ENCODE measurements around the gene DAPK2.

DAPK2 gene

GRCh38 chr15:64037966-64038365, 8.3 kb downstream of the DAPK2 start:
- TF ChIP-seq CTCF (IDR thresholded peaks at IDR 0.05; ENCODE audit: extremely low read depth, insufficient read depth, missing control alignments): no peak
- DNase-seq (ENCODE audit: low spot score): no peak
- in situ Hi-C loops (cut with MboI; ENCODE audit: low pct_unique_long_range_greater_than_20kb, low sequenced_read_pairs, unreplicated experiment): no loop called here

- TF ChIP-seq CTCF (IDR thresholded peaks at IDR 0.05; ENCODE audit: extremely low read depth, insufficient read depth, missing control alignments): no peak
- DNase-seq (ENCODE audit: low spot score): no peak
- in situ Hi-C loops (cut with MboI; ENCODE audit: low pct_unique_long_range_greater_than_20kb, low sequenced_read_pairs, unreplicated experiment): no loop called here
Observed at GRCh38 chr15:64037116-64037515, 9.2 kb downstream of the DAPK2 start.

GRCh38 chr15:64035525-64035924, 10.8 kb downstream of the DAPK2 start:
- TF ChIP-seq CTCF (IDR thresholded peaks at IDR 0.05; ENCODE audit: extremely low read depth, insufficient read depth, missing control alignments): no peak
- in situ Hi-C loops (cut with MboI; ENCODE audit: low pct_unique_long_range_greater_than_20kb, low sequenced_read_pairs, unreplicated experiment): no loop called here
- no peak for DNase-seq (ENCODE audit: low spot score)

GRCh38 chr15:64034519-64034918, 11.8 kb downstream of the DAPK2 start:
- in situ Hi-C loops (cut with MboI; ENCODE audit: low pct_unique_long_range_greater_than_20kb, low sequenced_read_pairs, unreplicated experiment): no loop called here
- no peak for TF ChIP-seq CTCF (IDR thresholded peaks at IDR 0.05; ENCODE audit: extremely low read depth, insufficient read depth, missing control alignments)

GRCh38 chr15:64032329-64032728, 14.0 kb downstream of the DAPK2 start:
- no peak for DNase-seq (ENCODE audit: low spot score)
- no peak for TF ChIP-seq CTCF (IDR thresholded peaks at IDR 0.05; ENCODE audit: extremely low read depth, insufficient read depth, missing control alignments)
- in situ Hi-C loops (cut with MboI; ENCODE audit: low pct_unique_long_range_greater_than_20kb, low sequenced_read_pairs, unreplicated experiment): no loop called here

More at GRCh38 chr15:64034519-64034918, 11.8 kb downstream of the DAPK2 start:
- DNase-seq (ENCODE audit: low spot score): no peak

GRCh38 chr15:64030123-64030522, 16.2 kb downstream of the DAPK2 start:
- in situ Hi-C loops (cut with MboI; ENCODE audit: low pct_unique_long_range_greater_than_20kb, low sequenced_read_pairs, unreplicated experiment): no loop called here
- TF ChIP-seq CTCF (IDR thresholded peaks at IDR 0.05; ENCODE audit: extremely low read depth, insufficient read depth, missing control alignments): no peak
- DNase-seq (ENCODE audit: low spot score): no peak

- in situ Hi-C loops (cut with MboI; ENCODE audit: low pct_unique_long_range_greater_than_20kb, low sequenced_read_pairs, unreplicated experiment): no loop called here
- DNase-seq (ENCODE audit: low spot score): no peak
- TF ChIP-seq CTCF (IDR thresholded peaks at IDR 0.05; ENCODE audit: extremely low read depth, insufficient read depth, missing control alignments): no peak
Observed at GRCh38 chr15:64029633-64030032, 16.7 kb downstream of the DAPK2 start.

All from GM13977 (cell line).